ENCODE measurements around the gene MRPL3.

GRCh38 chr3:131505421-131505820 is 2.6 kb upstream of the MRPL3 start:
- TF ChIP-seq POLR2AphosphoS5 (IDR thresholded peaks at IDR 0.05; ENCODE audit: borderline replicate concordance, low read depth, low read length), result no peak
- no peak for TF ChIP-seq FOXP2 (optimal IDR thresholded peaks at IDR 0.05; ENCODE audit: control extremely low read depth, extremely low read length, insufficient read depth)
- TF ChIP-seq EZH2 (IDR thresholded peaks at IDR 0.05), result no peak
